ENCODE data around the gene ART3. TPM values are rescaled to one million over a fixed set of nuclear protein-coding genes. Genes with fewer than 3 reads are reported as not detected.
A peak's percentile ranks its signal among the peaks of the same experiment; 100 is the strongest.

Gene ART3
- total and polyA plus RNA-seq, 9 of the 15 experiments (the other 6 are each of a cell fraction or from before 2014, with no cell fraction given), result 0.69 to 1.4 (median 1.1) TPM; not detected in 1

GRCh38 chr4:76148142-76148865, 73.8 kb downstream of the ART3 start, which contains the start of gene NUP54 (continued):
- TF ChIP-seq RBBP5 (IDR thresholded peaks at IDR 0.05; ENCODE audit: borderline replicate concordance, insufficient read depth, low read length, poor library complexity, severe bottlenecking) (peak; percentile 95), ARID1B (IDR thresholded peaks at IDR 0.05) (peak; percentile 48), EWSR1 (IDR thresholded peaks at IDR 0.05; ENCODE audit: borderline replicate concordance, low read depth, partially characterized antibody) (no peak), MXI1 (IDR thresholded peaks at IDR 0.05; ENCODE audit: low read depth, low read length) (peak; percentile 98), RBM22 (IDR thresholded peaks at IDR 0.05; ENCODE audit: low read depth, low read length, poor library complexity, severe bottlenecking) (peak; percentile 94), MBD1 (CRISPR knock-in tag; IDR thresholded peaks at IDR 0.05) (no peak), ZNF263 (CRISPR knock-in tag; IDR thresholded peaks at IDR 0.05; ENCODE audit: borderline replicate concordance) (peak; percentile 66; the same call in 1 of the 2 replicates), ATF3 (IDR thresholded peaks at IDR 0.05) (peak; percentile 36; the same call in 1 of the 2 replicates), ATF3 (CRISPR knock-in tag; conservative IDR thresholded peaks at IDR 0.05) (peak; percentile 56; the same call in 1 of the 2 replicates), GMEB1 (CRISPR knock-in tag; IDR thresholded peaks at IDR 0.05) (peak; percentile 73), KLF13 (tag; IDR thresholded peaks at IDR 0.05; ENCODE audit: borderline replicate concordance, low read depth) (peak; percentile 91), ATF1 (CRISPR knock-in tag; IDR thresholded peaks at IDR 0.05) (no peak), ATF1 (tag; IDR thresholded peaks at IDR 0.05) (peak; percentile 95), PATZ1 (CRISPR knock-in tag; IDR thresholded peaks at IDR 0.05; ENCODE audit: borderline replicate concordance) (no peak), ELK3 (CRISPR knock-in tag; IDR thresholded peaks at IDR 0.05) (no peak), CHD2 (IDR thresholded peaks at IDR 0.05; ENCODE audit: low read depth, low read length) (peak; percentile 56; the same call in 1 of the 2 replicates)
